ENCODE measurements around the gene XXYLT1.
"Not testable (repeated sequence)": the region's sequence is repeated elsewhere in the genome, so short reads cannot be mapped to it uniquely, and the experiment has no call there.

XXYLT1 gene

DNA sequence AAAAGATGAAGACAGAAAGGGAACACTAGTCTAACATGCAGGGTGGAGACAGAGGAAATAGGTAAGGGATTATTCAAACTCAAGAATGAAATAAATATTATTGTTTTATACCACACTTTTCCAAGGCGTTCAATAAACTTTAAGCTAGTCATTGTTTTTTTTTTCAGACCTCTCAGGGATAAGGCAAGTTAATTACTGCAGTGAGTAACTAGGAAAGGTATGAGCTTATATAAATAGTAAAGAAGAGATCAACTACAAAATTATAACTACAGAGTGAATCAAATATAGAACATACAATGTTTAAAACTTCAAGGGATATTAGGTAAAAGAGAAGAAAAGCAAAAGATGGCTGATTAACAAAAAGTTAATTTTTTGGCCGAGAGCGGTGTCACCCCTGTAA lies 31.5 kb upstream of the XXYLT1 start:
- intact Hi-C loops (cut with DNase I; ENCODE audit: low total_unique reads): no loop called here
- TF ChIP-seq CTCF (IDR thresholded peaks at IDR 0.05): no peak
- Histone ChIP-seq H3K9me3 (no peaks in the 10 kb centered on the region), H3K4me1 (no peaks in the 10 kb centered on the region), H3K27ac (no peak overlapping the region), H3K27me3 (no peaks in the 10 kb centered on the region), H3K4me3 (no peak overlapping the region), H3K36me3 (peaks cover 18 to 43% (median 40%) of the 10 kb centered on the region in 3 donors)
- no peak for DNase-seq

DNA sequence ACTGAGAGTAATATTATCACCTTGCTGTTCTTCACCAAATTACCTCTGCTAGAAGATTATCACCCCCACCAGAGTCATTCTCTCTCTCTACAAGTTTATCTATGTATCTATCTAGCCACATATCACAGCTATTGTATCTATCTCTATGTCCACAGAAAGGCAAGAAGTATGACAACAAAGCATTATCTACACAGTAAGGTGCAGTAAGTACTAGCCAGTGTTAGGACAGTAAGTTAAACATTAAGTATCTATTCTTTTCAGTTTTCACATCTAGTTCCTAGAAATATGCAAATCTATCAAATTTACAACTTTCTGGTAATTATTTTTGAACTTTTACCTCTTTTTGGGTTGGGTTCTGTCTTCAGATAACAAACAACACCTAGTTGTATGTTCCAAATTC lies 26.5 kb upstream of the XXYLT1 start:
- no peak overlapping the region for H3K27ac ChIP-seq
- H3K27me3 ChIP-seq: no peaks in the 10 kb centered on the region
- no peaks in the 10 kb centered on the region for H3K9me3 ChIP-seq
- H3K4me3 ChIP-seq: no peak overlapping the region
- no peaks in the 10 kb centered on the region for H3K4me1 ChIP-seq
- DNase-seq: no peak
- H3K36me3 ChIP-seq: peaks cover 31 to 62% (median 46%) of the 10 kb centered on the region in 3 donors
- TF ChIP-seq CTCF (IDR thresholded peaks at IDR 0.05): no peak
- intact Hi-C loops (cut with DNase I; ENCODE audit: low total_unique reads): no loop called here

DNA sequence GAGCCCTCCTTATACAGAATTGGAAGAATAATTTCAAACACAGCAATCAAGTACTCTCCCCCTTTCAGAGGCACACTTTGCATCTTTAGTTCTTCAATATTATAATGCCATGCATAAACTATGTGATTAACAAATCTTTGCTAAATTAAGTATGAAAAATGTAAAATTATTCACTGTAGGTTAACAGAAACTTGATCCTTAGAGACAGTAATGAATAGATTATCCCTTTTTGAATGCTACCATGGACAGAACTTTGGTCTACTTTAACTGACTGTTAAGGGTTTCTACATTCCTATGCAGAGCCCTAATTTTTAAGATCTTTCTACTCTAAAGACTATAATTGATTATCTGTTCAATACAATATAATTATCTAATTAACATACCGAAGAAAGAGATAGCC lies 25.7 kb upstream of the XXYLT1 start:
- H3K27ac ChIP-seq: no peak overlapping the region
- H3K9me3 ChIP-seq: no peaks in the 10 kb centered on the region
- no peak overlapping the region for H3K4me3 ChIP-seq
- no peaks in the 10 kb centered on the region for H3K4me1 ChIP-seq
- no peak for TF ChIP-seq CTCF (IDR thresholded peaks at IDR 0.05)
- DNase-seq: no peak
- H3K27me3 ChIP-seq: no peaks in the 10 kb centered on the region
- peaks cover 35 to 61% (median 45%) of the 10 kb centered on the region in 3 donors for H3K36me3 ChIP-seq
- intact Hi-C loops (cut with DNase I; ENCODE audit: low total_unique reads): no loop called here

DNA sequence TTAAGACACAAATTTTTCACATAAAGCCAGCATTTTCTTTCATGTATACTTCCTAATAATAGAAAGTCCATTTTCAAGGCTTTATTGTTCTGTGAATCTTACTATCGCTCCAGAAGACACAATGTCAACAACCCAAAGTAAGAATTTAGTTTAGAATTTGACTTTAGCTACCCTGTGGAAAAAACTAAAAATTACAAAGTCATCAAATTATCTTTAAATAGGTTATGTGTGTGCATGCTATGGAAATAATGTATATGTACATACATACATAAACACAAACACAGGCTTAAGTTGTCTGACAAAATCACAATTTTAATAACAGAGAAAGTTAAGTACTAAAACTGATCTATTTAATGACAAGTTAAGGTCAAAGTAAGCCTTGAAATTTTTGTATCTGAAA lies 20.2 kb upstream of the XXYLT1 start:
- Histone ChIP-seq H3K27me3 (no peaks in the 10 kb centered on the region), H3K36me3 (peaks cover 32 to 68% (median 57%) of the 10 kb centered on the region in 3 donors), H3K4me1 (no peaks in the 10 kb centered on the region), H3K4me3 (no peak overlapping the region), H3K27ac (no peak overlapping the region), H3K9me3 (no peaks in the 10 kb centered on the region)
- TF ChIP-seq CTCF (IDR thresholded peaks at IDR 0.05): no peak
- intact Hi-C loops (cut with DNase I; ENCODE audit: low total_unique reads): no loop called here
- DNase-seq: no peak

DNA sequence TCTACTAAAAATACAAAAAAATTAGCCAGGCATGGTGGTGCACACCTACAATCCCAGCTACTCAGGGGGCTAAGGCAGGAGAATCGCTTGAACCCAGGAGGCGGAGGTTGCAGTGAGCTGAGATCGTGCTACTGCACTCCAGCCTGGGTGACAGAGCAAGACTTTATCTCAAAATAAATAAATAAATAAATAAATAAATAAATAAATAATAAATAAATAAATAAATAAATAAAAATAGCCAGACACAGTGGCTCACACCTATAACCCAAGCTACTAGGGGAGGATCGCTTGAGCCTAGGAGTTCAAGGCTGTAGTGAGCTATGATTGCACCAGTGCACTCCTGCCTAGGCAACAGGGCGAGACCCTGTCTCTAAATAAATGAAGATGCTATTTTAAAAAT lies 19.7 kb upstream of the XXYLT1 start:
- H3K27me3 ChIP-seq; H3K9me3 ChIP-seq; H3K4me1 ChIP-seq; H3K27ac ChIP-seq; intact Hi-C loops (cut with DNase I; ENCODE audit: low total_unique reads); DNase-seq; H3K4me3 ChIP-seq: not testable (repeated sequence)
- H3K36me3 ChIP-seq: peaks cover 35 to 72% (median 62%) of the 10 kb centered on the region in 3 donors

DNA sequence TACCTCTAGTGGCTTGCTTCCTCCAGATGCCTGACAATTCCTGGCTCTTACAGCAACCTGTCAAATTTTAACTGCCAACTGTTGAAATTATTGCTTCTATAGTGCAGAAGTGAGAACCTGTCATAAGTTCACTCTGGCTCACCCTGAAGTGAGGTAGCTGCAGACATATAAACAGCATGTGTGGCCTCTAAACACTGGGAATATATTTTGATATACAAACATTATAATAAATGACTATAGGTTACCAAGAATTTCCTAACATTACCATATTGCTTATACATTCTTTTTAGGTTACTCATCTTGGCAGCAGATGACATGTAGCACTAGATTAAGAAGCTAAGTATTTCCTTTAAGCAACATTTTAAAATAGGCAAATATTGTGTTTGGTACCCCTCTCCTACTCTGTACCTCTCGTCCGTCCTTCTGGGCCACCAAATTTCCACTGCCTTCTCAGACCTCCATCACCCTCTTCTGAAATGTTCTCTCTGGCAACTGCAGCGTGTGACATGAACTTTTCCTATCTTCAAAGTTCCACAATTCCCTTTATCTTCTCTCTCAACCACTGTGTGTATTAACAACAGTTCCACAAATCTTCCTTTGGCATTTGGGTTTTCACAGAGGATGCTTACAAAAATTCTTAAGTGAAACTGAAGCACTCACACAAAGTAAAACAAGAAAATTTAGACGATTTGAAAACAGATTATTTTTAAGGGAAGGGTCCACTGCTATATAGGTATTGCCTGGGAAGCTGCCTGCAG lies 15.3 kb upstream of the XXYLT1 start:
- Histone ChIP-seq H3K4me1 (no peaks in the 10 kb centered on the region), H3K27ac (no peak overlapping the region), H3K27me3 (no peaks in the 10 kb centered on the region), H3K4me3 (no peak overlapping the region), H3K9me3 (no peaks in the 10 kb centered on the region), H3K36me3 (peaks cover 22 to 60% (median 51%) of the 10 kb centered on the region in 3 donors)
- DNase-seq: no peak
- intact Hi-C loops (cut with DNase I; ENCODE audit: low total_unique reads): no loop called here
- no peak for TF ChIP-seq CTCF (IDR thresholded peaks at IDR 0.05)

Measured in tibial artery (tissue), 4 donors.